ENCODE data around the gene LMO1.

DNA sequence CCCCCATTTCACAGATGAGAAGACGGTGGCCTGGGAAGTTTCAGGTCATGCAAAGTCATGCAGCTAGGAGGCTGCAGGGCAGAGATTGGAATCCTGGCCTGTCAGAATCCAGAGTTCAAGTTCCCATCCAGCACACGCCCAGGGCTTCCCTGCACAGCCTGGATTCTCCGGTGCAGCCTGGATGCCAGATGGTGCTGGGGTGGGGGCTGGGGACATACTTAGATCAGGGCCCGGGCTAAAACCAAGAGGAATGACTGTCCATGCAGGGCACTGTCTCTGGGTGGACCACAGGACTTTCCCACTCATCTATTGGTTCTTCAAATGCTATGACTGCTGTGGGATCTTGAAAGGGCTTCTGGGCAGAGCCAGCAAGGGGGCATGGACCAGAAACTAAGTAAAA, 24.6 kb downstream of the LMO1 start:
- TF ChIP-seq, protein P1, sequence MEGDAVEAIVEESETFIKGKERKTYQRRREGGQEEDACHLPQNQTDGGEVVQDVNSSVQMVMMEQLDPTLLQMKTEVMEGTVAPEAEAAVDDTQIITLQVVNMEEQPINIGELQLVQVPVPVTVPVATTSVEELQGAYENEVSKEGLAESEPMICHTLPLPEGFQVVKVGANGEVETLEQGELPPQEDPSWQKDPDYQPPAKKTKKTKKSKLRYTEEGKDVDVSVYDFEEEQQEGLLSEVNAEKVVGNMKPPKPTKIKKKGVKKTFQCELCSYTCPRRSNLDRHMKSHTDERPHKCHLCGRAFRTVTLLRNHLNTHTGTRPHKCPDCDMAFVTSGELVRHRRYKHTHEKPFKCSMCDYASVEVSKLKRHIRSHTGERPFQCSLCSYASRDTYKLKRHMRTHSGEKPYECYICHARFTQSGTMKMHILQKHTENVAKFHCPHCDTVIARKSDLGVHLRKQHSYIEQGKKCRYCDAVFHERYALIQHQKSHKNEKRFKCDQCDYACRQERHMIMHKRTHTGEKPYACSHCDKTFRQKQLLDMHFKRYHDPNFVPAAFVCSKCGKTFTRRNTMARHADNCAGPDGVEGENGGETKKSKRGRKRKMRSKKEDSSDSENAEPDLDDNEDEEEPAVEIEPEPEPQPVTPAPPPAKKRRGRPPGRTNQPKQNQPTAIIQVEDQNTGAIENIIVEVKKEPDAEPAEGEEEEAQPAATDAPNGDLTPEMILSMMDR (IDR thresholded peaks at IDR 0.05): no peak
- no peak for TF ChIP-seq POLR2A (IDR thresholded peaks at IDR 0.05)
- TF ChIP-seq EP300 (IDR thresholded peaks at IDR 0.05): no peak
